ENCODE data around the gene GLT1D1.
"Not testable (repeated sequence)": the region's sequence is repeated elsewhere in the genome, so short reads cannot be mapped to it uniquely, and the experiment has no call there.

DNA sequence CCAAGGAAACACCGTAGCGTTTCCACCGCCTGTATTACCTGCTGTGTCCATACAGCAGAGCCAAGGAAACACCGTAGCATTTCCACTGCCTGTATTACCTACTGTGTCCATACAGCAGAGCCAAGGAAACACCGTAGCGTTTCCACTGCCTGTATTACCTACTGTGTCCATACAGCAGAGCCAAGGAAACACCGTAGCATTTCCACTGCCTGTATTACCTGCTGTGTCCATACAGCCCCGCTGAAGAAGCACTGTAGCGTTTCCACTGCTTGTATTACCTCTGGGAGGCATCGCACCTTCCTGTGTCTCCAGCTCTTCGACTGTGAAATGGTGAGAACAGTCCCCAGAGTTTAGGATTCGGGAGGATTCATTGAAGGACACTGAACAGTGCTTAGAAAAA, 13.4 kb upstream of the GLT1D1 start:
- not testable (repeated sequence) for TF ChIP-seq POLR2A (IDR thresholded peaks at IDR 0.05)
- TF ChIP-seq, protein P1, sequence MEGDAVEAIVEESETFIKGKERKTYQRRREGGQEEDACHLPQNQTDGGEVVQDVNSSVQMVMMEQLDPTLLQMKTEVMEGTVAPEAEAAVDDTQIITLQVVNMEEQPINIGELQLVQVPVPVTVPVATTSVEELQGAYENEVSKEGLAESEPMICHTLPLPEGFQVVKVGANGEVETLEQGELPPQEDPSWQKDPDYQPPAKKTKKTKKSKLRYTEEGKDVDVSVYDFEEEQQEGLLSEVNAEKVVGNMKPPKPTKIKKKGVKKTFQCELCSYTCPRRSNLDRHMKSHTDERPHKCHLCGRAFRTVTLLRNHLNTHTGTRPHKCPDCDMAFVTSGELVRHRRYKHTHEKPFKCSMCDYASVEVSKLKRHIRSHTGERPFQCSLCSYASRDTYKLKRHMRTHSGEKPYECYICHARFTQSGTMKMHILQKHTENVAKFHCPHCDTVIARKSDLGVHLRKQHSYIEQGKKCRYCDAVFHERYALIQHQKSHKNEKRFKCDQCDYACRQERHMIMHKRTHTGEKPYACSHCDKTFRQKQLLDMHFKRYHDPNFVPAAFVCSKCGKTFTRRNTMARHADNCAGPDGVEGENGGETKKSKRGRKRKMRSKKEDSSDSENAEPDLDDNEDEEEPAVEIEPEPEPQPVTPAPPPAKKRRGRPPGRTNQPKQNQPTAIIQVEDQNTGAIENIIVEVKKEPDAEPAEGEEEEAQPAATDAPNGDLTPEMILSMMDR (IDR thresholded peaks at IDR 0.05) = not testable (repeated sequence)

All from body of pancreas (tissue), 4 donors.